ENCODE results near the gene ILRUN.

DNA sequence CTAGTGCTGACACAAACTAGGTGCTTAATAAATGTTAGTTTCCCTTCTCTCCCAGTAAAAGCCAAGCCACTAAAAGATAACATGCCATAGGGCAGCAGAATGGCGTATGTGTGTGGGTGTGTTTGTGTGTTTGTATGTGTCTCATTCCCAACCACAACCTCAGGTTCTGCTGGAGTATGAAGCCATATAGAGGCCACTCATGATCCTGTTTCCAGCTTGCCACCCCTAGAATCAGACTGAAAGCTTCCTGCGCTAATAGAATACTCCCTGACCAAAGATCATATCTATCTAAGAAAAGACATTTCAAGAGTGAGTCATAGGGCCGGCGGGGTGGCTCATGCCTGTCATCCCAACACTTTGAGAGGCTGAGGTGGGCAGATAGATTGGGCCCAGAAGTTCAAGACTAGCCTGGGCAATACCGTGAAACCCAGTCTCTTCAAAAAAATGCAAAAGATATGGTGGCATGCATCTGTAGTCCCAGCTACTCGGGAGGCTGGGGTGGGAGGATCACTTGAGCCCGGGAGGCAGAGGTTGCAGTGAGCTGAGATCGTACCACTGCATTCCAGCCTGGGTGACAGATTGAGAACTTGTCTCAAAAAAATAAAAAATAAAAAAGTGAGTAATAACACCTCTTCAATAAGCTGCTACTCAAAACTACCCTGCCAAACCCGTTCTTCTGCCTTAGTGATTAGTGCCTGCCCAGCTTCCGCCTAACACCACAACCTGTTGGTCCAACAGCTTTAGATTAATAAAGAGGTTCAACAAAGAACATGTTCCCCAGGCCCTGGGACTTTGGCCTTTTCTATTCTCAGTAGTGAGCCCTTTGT, 48.9 kb upstream of the ILRUN start:
- TF ChIP-seq POLR2A (IDR thresholded peaks at IDR 0.05), result no peak
- TF ChIP-seq, protein P1, sequence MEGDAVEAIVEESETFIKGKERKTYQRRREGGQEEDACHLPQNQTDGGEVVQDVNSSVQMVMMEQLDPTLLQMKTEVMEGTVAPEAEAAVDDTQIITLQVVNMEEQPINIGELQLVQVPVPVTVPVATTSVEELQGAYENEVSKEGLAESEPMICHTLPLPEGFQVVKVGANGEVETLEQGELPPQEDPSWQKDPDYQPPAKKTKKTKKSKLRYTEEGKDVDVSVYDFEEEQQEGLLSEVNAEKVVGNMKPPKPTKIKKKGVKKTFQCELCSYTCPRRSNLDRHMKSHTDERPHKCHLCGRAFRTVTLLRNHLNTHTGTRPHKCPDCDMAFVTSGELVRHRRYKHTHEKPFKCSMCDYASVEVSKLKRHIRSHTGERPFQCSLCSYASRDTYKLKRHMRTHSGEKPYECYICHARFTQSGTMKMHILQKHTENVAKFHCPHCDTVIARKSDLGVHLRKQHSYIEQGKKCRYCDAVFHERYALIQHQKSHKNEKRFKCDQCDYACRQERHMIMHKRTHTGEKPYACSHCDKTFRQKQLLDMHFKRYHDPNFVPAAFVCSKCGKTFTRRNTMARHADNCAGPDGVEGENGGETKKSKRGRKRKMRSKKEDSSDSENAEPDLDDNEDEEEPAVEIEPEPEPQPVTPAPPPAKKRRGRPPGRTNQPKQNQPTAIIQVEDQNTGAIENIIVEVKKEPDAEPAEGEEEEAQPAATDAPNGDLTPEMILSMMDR (IDR thresholded peaks at IDR 0.05), result no peak

All from testis (tissue), 2 donors.